NCI-H128 (cell line): ENCODE measurements around the gene SMYD3.
A peak's percentile ranks its signal among the peaks of the same experiment; 100 is the strongest.

Experiments
- DNase-seq: peaks from one replicate; lab custom pipeline; 2025; ENCODE audit not compliant: unreplicated experiment; lab: John Stamatoyannopoulos, UW

SMYD3 gene

GRCh38 chr1:246220495-246221065, 286.5 kb downstream of the SMYD3 start:
- DNase-seq, result no peak

GRCh38 chr1:246219508-246220030, 287.5 kb downstream of the SMYD3 start:
- peak; percentile 85 for DNase-seq

- DNase-seq, result no peak
Measured at GRCh38 chr1:246218686-246219085, 288.4 kb downstream of the SMYD3 start.

GRCh38 chr1:246216906-246217305, 290.2 kb downstream of the SMYD3 start:
- DNase-seq, result no peak

GRCh38 chr1:246215510-246215903, 291.6 kb downstream of the SMYD3 start:
- no peak for DNase-seq

- no peak for DNase-seq
Measured at GRCh38 chr1:246214708-246215509, 292.2 kb downstream of the SMYD3 start.

- DNase-seq, result no peak
Measured at GRCh38 chr1:246213947-246214346, 293.1 kb downstream of the SMYD3 start.

- no peak for DNase-seq
Measured at GRCh38 chr1:246213502-246213901, 293.6 kb downstream of the SMYD3 start.

- DNase-seq, result no peak
Measured at GRCh38 chr1:246213036-246213435, 294.0 kb downstream of the SMYD3 start.

GRCh38 chr1:246212013-246212412, 295.1 kb downstream of the SMYD3 start:
- DNase-seq, result no peak

GRCh38 chr1:246210756-246211155, 296.3 kb downstream of the SMYD3 start:
- DNase-seq, result no peak

GRCh38 chr1:246208105-246208504, 299.0 kb downstream of the SMYD3 start:
- DNase-seq, result no peak

GRCh38 chr1:246203180-246203579, 303.9 kb downstream of the SMYD3 start:
- DNase-seq, result no peak

GRCh38 chr1:246200738-246201137, 306.3 kb downstream of the SMYD3 start:
- no peak for DNase-seq

- no peak for DNase-seq
Measured at GRCh38 chr1:246200225-246200624, 306.9 kb downstream of the SMYD3 start.

GRCh38 chr1:246199086-246199645, 307.9 kb downstream of the SMYD3 start:
- peak; percentile 14 for DNase-seq

GRCh38 chr1:246198115-246198816, 308.8 kb downstream of the SMYD3 start:
- DNase-seq, result no peak

- no peak for DNase-seq
Measured at GRCh38 chr1:246197076-246197475, 310.0 kb downstream of the SMYD3 start.

GRCh38 chr1:246195296-246195695, 311.8 kb downstream of the SMYD3 start:
- no peak for DNase-seq

GRCh38 chr1:246193537-246193936, 313.5 kb downstream of the SMYD3 start:
- no peak for DNase-seq

GRCh38 chr1:246189126-246189525, 318.0 kb downstream of the SMYD3 start:
- DNase-seq, result no peak
